GM12801 (cell line): Measurements from ENCODE around the gene MYO5B.

Experiments used
- CTCF ChIP-seq: IDR thresholded peaks from one replicate; pipeline ENCODE4 v1.5.1; 2011; ENCODE audit warnings: control low read depth; ENCODE audit not compliant: insufficient read length; ENCODE audit errors: extremely low read depth

MYO5B gene

GRCh38 chr18:50060822-50061221, 134.1 kb downstream of the MYO5B start:
- TF ChIP-seq CTCF, result no peak

GRCh38 chr18:50058731-50059130, 136.2 kb downstream of the MYO5B start:
- TF ChIP-seq CTCF, result no peak

- TF ChIP-seq CTCF, result no peak
These were observed 137.9 kb downstream of the MYO5B start for GRCh38 chr18:50057009-50057408.

- no peak for TF ChIP-seq CTCF
These were observed 138.8 kb downstream of the MYO5B start for GRCh38 chr18:50056185-50056584.

GRCh38 chr18:50055488-50055887, 139.5 kb downstream of the MYO5B start:
- no peak for TF ChIP-seq CTCF

GRCh38 chr18:50053111-50053510, 141.8 kb downstream of the MYO5B start:
- no peak for TF ChIP-seq CTCF

GRCh38 chr18:50051288-50051687, 143.7 kb downstream of the MYO5B start:
- no peak for TF ChIP-seq CTCF

GRCh38 chr18:50045126-50045525, 149.8 kb downstream of the MYO5B start:
- TF ChIP-seq CTCF, result no peak
